Loucy (cell line): ENCODE data around the gene CLCN2.

ENCODE experiments used
- H2AFZ ChIP-seq: fragments of 200-600 bp; sonication (generic); 2 replicates; pipeline ENCODE4 v1.6.0; 2016; ENCODE audit warnings: antibody characterized with exemption, mild to moderate bottlenecking, low read length, moderate library complexity
- H3F3A ChIP-seq: fragments of 200-600 bp; 2 replicates; pipeline ENCODE4 v1.6.0; 2016; ENCODE audit warnings: antibody characterized with exemption, low read depth, mild to moderate bottlenecking
- H3K27me3 ChIP-seq: fragments of 200-600 bp; sonication (generic); 2 replicates; pipeline ENCODE4 v1.6.1; 2014; ENCODE audit warnings: low read length, mild to moderate bottlenecking; ENCODE audit not compliant: insufficient read depth, poor library complexity, severe bottlenecking
- H3K36me3 ChIP-seq: fragments of 200-600 bp; sonication (generic); 2 replicates; pipeline ENCODE4 v1.6.1; 2016; ENCODE audit warnings: low read length; ENCODE audit not compliant: insufficient read depth
- H3K4me1 ChIP-seq: fragments of 200-600 bp; sonication (generic); 2 replicates; pipeline ENCODE4 v1.5.1; 2014; ENCODE audit warnings: low read length, mild to moderate bottlenecking; ENCODE audit not compliant: insufficient read depth, poor library complexity, severe bottlenecking
- H3K4me2 ChIP-seq: fragments of 200-600 bp; sonication (generic); 2 replicates; pipeline ENCODE4 v1.6.0; 2014; ENCODE audit warnings: antibody characterized with exemption, low read length, low read depth, mild to moderate bottlenecking; ENCODE audit not compliant: poor library complexity, severe bottlenecking
- H3K4me3 ChIP-seq: fragments of 200-600 bp; sonication (generic); 2 replicates; pipeline ENCODE4 v1.5.1; 2014; ENCODE audit warnings: low read length, mild to moderate bottlenecking, mixed read lengths; ENCODE audit not compliant: poor library complexity, severe bottlenecking
- H3K79me2 ChIP-seq: fragments of 200-600 bp; sonication (generic); 2 replicates; pipeline ENCODE4 v1.6.1; 2014; ENCODE audit warnings: low read length; ENCODE audit not compliant: insufficient read depth
- H3K9ac ChIP-seq: fragments of 200-600 bp; sonication (generic); 2 replicates; pipeline ENCODE4 v1.6.0; 2014; ENCODE audit warnings: mild to moderate bottlenecking, low read depth, low read length, moderate library complexity; ENCODE audit not compliant: poor library complexity, severe bottlenecking
- H3K9me2 ChIP-seq: fragments of 200-600 bp; sonication (generic); replicated peaks from 2 replicates; pipeline ENCODE4 v1.6.1; 2016; ENCODE audit warnings: low read depth, low read length, mixed read lengths
- H3K9me3 ChIP-seq: fragments of 200-600 bp; sonication (generic); 2 replicates; pipeline ENCODE4 v1.6.1; 2014; ENCODE audit warnings: mild to moderate bottlenecking, antibody characterized with exemption, low read length, low read depth; ENCODE audit not compliant: insufficient read depth
- H4K20me1 ChIP-seq: fragments of 200-600 bp; sonication (generic); 2 replicates; pipeline ENCODE4 v1.6.0; 2014; ENCODE audit warnings: antibody characterized with exemption, low read length, mild to moderate bottlenecking; ENCODE audit not compliant: insufficient read depth, poor library complexity, severe bottlenecking
- EZH2phosphoT487 ChIP-seq: fragments of 200-600 bp; IDR thresholded peaks from 2 replicates; pipeline ENCODE4 v1.6.1; 2018; ENCODE audit warnings: antibody characterized with exemption, mild to moderate bottlenecking, moderate library complexity, borderline replicate concordance
- TF ChIP-seq, protein P1 (sequence below): fragments of 200-600 bp; sonication (generic); conservative IDR thresholded peaks from 2 replicates; pipeline ENCODE4 v1.5.1; 2014; ENCODE audit warnings: mild to moderate bottlenecking, antibody characterized with exemption, low read length

Gene CLCN2

DNA sequence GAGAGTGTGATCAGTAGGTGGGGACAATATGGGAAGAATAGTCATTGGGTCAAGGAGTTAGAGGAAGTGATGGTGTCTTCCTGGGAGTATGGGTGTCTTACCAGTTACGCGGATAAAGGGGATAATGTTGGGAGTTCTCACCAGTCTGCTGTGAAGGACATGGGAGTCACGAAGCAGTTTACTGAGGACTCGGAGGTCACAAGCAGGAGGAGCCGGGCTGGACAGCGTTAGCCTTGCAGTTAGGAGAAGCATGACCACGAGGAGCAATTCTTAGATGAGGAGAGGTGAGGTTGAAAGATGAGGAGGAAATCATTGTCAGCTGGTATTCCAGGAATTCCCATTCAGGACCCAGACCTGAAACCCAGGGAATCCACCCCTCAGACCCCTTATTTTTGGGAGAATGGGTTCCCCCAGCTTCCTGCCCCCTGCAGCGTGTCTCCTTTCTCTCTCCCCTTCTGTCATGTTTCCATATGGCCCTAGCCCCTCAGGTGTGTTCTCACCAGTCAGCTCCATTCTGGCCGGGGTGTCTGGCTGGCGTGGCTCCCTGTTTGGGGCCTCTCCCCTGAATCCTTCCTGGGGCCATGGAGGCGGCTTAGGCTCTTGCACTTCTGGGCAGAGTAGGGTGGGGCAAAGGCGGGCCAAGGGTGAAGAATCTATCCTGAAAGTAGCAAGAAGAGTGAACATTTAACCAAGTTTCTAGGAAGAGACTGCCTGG lies 14.5 kb upstream of the CLCN2 start:
- H3K9ac ChIP-seq = no peak overlapping the region
- no peaks in the 10 kb centered on the region for H3K9me2 ChIP-seq
- TF ChIP-seq, protein P1, sequence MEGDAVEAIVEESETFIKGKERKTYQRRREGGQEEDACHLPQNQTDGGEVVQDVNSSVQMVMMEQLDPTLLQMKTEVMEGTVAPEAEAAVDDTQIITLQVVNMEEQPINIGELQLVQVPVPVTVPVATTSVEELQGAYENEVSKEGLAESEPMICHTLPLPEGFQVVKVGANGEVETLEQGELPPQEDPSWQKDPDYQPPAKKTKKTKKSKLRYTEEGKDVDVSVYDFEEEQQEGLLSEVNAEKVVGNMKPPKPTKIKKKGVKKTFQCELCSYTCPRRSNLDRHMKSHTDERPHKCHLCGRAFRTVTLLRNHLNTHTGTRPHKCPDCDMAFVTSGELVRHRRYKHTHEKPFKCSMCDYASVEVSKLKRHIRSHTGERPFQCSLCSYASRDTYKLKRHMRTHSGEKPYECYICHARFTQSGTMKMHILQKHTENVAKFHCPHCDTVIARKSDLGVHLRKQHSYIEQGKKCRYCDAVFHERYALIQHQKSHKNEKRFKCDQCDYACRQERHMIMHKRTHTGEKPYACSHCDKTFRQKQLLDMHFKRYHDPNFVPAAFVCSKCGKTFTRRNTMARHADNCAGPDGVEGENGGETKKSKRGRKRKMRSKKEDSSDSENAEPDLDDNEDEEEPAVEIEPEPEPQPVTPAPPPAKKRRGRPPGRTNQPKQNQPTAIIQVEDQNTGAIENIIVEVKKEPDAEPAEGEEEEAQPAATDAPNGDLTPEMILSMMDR = no peak
- no peak for TF ChIP-seq EZH2phosphoT487
- no peaks in the 10 kb centered on the region for H3F3A ChIP-seq
- H2AFZ ChIP-seq = no peak overlapping the region
- no peak overlapping the region for H3K4me2 ChIP-seq
- H3K4me1 ChIP-seq = peaks cover 3% of the 10 kb centered on the region
- H3K27me3 ChIP-seq = no peaks in the 10 kb centered on the region
- no peaks in the 10 kb centered on the region for H3K9me3 ChIP-seq
- no peaks in the 10 kb centered on the region for H3K36me3 ChIP-seq
- no peaks in the 10 kb centered on the region for H4K20me1 ChIP-seq
- no peaks in the 10 kb centered on the region for H3K79me2 ChIP-seq
- H3K4me3 ChIP-seq = no peak overlapping the region

DNA sequence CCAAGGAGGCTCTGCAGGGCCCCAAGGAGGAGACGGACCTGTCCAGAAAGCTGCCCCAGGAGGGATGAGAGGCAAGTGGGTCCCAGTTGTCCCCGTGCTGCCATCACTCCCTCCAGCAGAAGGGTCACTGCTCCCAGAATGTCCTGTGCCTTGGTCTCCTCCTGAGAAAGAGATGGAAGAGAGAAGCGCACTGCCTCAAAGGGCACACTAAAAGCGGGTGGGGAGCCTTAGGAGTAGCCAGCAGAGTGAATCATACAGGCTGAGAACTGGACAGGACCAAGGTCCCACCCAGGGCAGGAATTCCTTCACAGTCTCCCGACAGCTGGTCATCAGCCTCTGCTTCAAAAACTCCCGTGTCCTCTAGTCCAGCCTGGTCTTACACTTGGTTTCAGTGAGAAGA lies 12.0 kb upstream of the CLCN2 start:
- Histone ChIP-seq H3K36me3 (peaks cover 4% of the 10 kb centered on the region; the same call in 1 of the 2 replicates), H3K79me2 (no peaks in the 10 kb centered on the region), H3K9me2 (no peaks in the 10 kb centered on the region), H3K27me3 (no peaks in the 10 kb centered on the region), H3K9ac (no peak overlapping the region), H3K9me3 (no peaks in the 10 kb centered on the region), H3K4me3 (no peak overlapping the region), H2AFZ (no peak overlapping the region), H4K20me1 (no peaks in the 10 kb centered on the region), H3K4me2 (no peak overlapping the region), H3F3A (no peaks in the 10 kb centered on the region), H3K4me1 (peaks cover 3% of the 10 kb centered on the region)
- TF ChIP-seq EZH2phosphoT487 = no peak
- TF ChIP-seq, protein P1 = no peak

DNA sequence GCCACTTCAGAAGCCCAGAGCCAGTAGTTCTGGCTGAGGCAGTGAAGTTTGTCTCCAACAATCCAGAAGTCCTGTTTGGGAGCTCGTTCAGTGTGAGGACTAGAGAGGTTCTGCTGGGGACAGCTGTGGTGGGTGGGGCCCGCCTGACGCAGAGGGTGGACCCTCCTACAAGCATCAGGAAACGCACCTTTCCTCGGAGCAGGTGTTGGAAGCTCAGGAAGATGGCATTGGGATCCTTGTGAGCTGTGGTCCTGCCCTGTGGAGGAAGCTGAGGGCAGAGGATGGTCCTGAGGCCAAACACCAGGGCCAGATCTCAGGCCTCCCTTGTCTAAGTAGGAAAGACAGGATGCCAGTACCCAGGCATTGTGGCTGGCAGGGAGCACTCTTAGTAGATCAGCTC lies 11.5 kb upstream of the CLCN2 start:
- no peaks in the 10 kb centered on the region for H3F3A ChIP-seq
- no peak overlapping the region for H3K4me2 ChIP-seq
- H3K9ac ChIP-seq = no peak overlapping the region
- no peaks in the 10 kb centered on the region for H3K79me2 ChIP-seq
- no peak overlapping the region for H3K4me3 ChIP-seq
- TF ChIP-seq EZH2phosphoT487 = no peak
- TF ChIP-seq, protein P1 = no peak
- H3K36me3 ChIP-seq = peaks cover 9% of the 10 kb centered on the region; the same call in 1 of the 2 replicates
- H2AFZ ChIP-seq = no peak overlapping the region
- H4K20me1 ChIP-seq = no peaks in the 10 kb centered on the region
- H3K27me3 ChIP-seq = no peaks in the 10 kb centered on the region
- no peaks in the 10 kb centered on the region for H3K9me3 ChIP-seq
- no peaks in the 10 kb centered on the region for H3K9me2 ChIP-seq
- H3K4me1 ChIP-seq = peaks cover 3% of the 10 kb centered on the region
